SU-DHL-6 (cell line): ENCODE results near the gene PNLDC1.

Experiments used
- CTCF ChIP-seq: fragments of 200-600 bp; sonication (generic); IDR thresholded peaks from one replicate; pipeline ENCODE4 v1.5.1; 2017; ENCODE audit warnings: antibody characterized with exemption, mild to moderate bottlenecking, low read length, moderate library complexity; ENCODE audit not compliant: insufficient read depth, poor library complexity, severe bottlenecking
- EZH2phosphoT487 ChIP-seq: fragments of 200-600 bp; sonication (generic), shearing (Covaris generic); conservative IDR thresholded peaks from 2 replicates; pipeline ENCODE4 v1.6.1; 2018; ENCODE audit warnings: mild to moderate bottlenecking, antibody characterized with exemption, low read length, moderate library complexity, mixed read lengths

- TF ChIP-seq CTCF (no peak), EZH2phosphoT487 (no peak)
Measured at GRCh38 chr6:159756508-159756907, 43.6 kb upstream of the PNLDC1 start.
